ENCODE data around the gene LRRC59. TPM values are rescaled to one million over a fixed set of nuclear protein-coding genes. Genes with fewer than 3 reads are reported as not detected.
"Not testable (repeated sequence)": the region's sequence is repeated elsewhere in the genome, so short reads cannot be mapped to it uniquely, and the experiment has no call there.

The LRRC59 gene
- total RNA-seq, 3 donors from 2014 or later, result 76.8 to 143 (median 109) TPM

GRCh38 chr17:50339381-50339780 is 57.9 kb downstream of the LRRC59 start:
- intact Hi-C loops (cut with DNase I, micrococcal nuclease), result no loop called here
- Histone ChIP-seq H3K4me3 (no peak overlapping the region), H3K36me3 (ENCODE audit: low read depth) (no peaks in the 10 kb centered on the region), H3K4me1 (ENCODE audit: low read depth) (peaks cover 2% of the 10 kb centered on the region), H3K9me3 (no peaks in the 10 kb centered on the region)
- no peak for TF ChIP-seq CTCF (IDR thresholded peaks at IDR 0.05)
- no peak for DNase-seq
- no peak for ATAC-seq

- ATAC-seq, result no peak
- Histone ChIP-seq H3K4me1 (ENCODE audit: low read depth) (no peaks in the 10 kb centered on the region), H3K36me3 (ENCODE audit: low read depth) (no peaks in the 10 kb centered on the region), H3K9me3 (no peaks in the 10 kb centered on the region), H3K4me3 (no peak overlapping the region)
- no peak for TF ChIP-seq CTCF (IDR thresholded peaks at IDR 0.05)
- DNase-seq, result no peak
- intact Hi-C loops (cut with DNase I, micrococcal nuclease), result no loop called here
These were observed 58.7 kb downstream of the LRRC59 start for GRCh38 chr17:50338645-50339044.

- no peak for ATAC-seq
- Histone ChIP-seq H3K9me3 (no peaks in the 10 kb centered on the region), H3K36me3 (ENCODE audit: low read depth) (no peaks in the 10 kb centered on the region), H3K4me3 (no peak overlapping the region), H3K4me1 (ENCODE audit: low read depth) (no peaks in the 10 kb centered on the region)
- intact Hi-C loops (cut with DNase I, micrococcal nuclease), result no loop called here
- TF ChIP-seq CTCF (IDR thresholded peaks at IDR 0.05), result no peak
- DNase-seq, result no peak
These were observed 59.4 kb downstream of the LRRC59 start for GRCh38 chr17:50337956-50338355.

- H3K4me3 ChIP-seq; DNase-seq; H3K9me3 ChIP-seq; ATAC-seq; intact Hi-C loops (cut with DNase I, micrococcal nuclease); H3K4me1 ChIP-seq (ENCODE audit: low read depth); H3K36me3 ChIP-seq (ENCODE audit: low read depth): not testable (repeated sequence)
These were observed 63.8 kb downstream of the LRRC59 start for GRCh38 chr17:50333291-50334057.

- intact Hi-C loops (cut with DNase I, micrococcal nuclease), result no loop called here
These were observed 65.1 kb downstream of the LRRC59 start for GRCh38 chr17:50332196-50332595.

More at GRCh38 chr17:50332196-50332595, 65.1 kb downstream of the LRRC59 start:
- Histone ChIP-seq H3K36me3 (ENCODE audit: low read depth) (no peaks in the 10 kb centered on the region), H3K4me3 (no peak overlapping the region), H3K9me3 (no peaks in the 10 kb centered on the region), H3K4me1 (ENCODE audit: low read depth) (no peaks in the 10 kb centered on the region)
- DNase-seq (no peak), ATAC-seq (no peak)
- no peak for TF ChIP-seq CTCF (IDR thresholded peaks at IDR 0.05)

Other genes with a start within 250 kb of the LRRC59 start
- gene PPP1R9B, start 246.8 kb downstream of the LRRC59 start, total RNA-seq, result 10 to 100 TPM; 27.3 to 47.5 (median 33.1) TPM
- 10 to 100 TPM in 1 of 3 donors, 1 to 10 TPM in 1, under 1 TPM in 1; 0.64 to 30.7 (median 6.8) TPM for gene SGCA, start 231.5 kb downstream of the LRRC59 start, total RNA-seq
- 100 to 1,000 TPM in 2 of 3 donors, 10 to 100 TPM in 1; 53.0 to 248 (median 160) TPM for gene COL1A1, start 195.9 kb downstream of the LRRC59 start, total RNA-seq
- gene TMEM92, start 123.1 kb downstream of the LRRC59 start, total RNA-seq, result 1 to 10 TPM; 1.3 to 2.8 (median 2.6) TPM
- gene XYLT2, start 51.4 kb downstream of the LRRC59 start, total RNA-seq, result 10 to 100 TPM; 14.7 to 20.0 (median 18.4) TPM
- gene MRPL27, start 24.3 kb downstream of the LRRC59 start, total RNA-seq, result 10 to 100 TPM; 63.7 to 90.3 (median 80.2) TPM
- 1 to 10 TPM in 2 of 3 donors, under 1 TPM in 1; 0.76 to 4.0 (median 1.8) TPM for gene EME1, start 24.3 kb downstream of the LRRC59 start, total RNA-seq
- gene ACSF2, start 28.7 kb upstream of the LRRC59 start, total RNA-seq, result 100 to 1,000 TPM in 1 of 3 donors, 10 to 100 TPM in 2; 79.7 to 246 (median 99.4) TPM
- gene CHAD, start 71.4 kb upstream of the LRRC59 start, total RNA-seq, result 10 to 100 TPM in 1 of 3 donors, 1 to 10 TPM in 2; 4.6 to 15.3 (median 5.8) TPM
- gene RSAD1, start 81.3 kb upstream of the LRRC59 start, total RNA-seq, result 10 to 100 TPM; 35.9 to 38.2 (median 37.7) TPM
- gene MYCBPAP, start 110.9 kb upstream of the LRRC59 start, total RNA-seq, result 1 to 10 TPM; 1.6 to 3.4 (median 2.4) TPM
- gene EPN3, start 135.2 kb upstream of the LRRC59 start, total RNA-seq, result 10 to 100 TPM; 16.2 to 40.0 (median 27.4) TPM
- 10 to 100 TPM; 54.3 to 95.3 (median 65.4) TPM for gene SPATA20, start 149.7 kb upstream of the LRRC59 start, total RNA-seq
- under 1 TPM; 0.07 to 0.32 (median 0.12) TPM for gene CACNA1G, start 163.2 kb upstream of the LRRC59 start, total RNA-seq
- gene ABCC3, start 237.4 kb upstream of the LRRC59 start, total RNA-seq, result 100 to 1,000 TPM; 166 to 453 (median 211) TPM